ENCODE results near the gene MALSU1. TPM values are rescaled to one million over a fixed set of nuclear protein-coding genes. Genes with fewer than 3 reads are reported as not detected.

The MALSU1 gene
- total RNA-seq, 1 donor from 2014 or later, result 56.7 TPM

DNA sequence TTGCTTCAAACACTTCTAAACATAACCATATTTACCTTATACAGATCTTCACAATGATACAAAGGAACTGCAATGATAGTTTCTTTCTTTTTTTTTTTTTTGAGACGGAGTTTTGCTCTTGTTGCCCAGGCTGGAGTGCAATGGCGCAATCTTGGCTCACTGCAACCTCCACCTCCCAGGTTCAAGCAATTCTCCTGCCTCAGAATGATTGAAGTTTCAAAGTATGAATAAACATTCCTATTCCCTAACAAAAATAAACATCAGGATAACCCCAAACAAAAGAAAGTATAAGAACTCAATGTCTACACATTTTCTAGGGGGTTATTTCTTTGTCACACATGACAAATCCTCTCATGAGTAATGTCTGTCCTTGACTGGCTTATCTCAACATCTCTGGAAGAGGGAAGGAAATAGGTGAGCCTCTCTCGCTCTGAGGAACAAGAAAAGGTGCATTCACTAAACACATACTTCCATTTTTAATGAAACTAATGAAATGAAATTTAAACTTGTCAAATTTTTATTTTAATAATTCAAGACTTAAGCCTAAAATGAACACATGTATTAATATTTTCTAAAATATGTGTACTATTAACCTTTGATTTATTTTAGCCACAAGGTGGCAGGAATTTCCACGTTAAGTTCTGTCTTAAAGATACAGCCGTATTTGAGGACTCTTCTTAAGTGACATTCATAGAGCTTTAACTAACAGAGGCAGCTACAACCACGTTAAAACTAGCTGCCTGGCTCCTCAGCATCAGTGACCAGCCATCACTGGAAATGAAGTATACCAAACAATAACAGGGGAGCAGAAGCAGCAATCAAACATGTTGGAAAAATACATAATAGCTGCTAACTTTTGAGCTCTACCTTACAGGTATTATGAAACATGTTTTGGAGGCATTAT, 58.3 kb downstream of the MALSU1 start:
- TF ChIP-seq, protein P1, sequence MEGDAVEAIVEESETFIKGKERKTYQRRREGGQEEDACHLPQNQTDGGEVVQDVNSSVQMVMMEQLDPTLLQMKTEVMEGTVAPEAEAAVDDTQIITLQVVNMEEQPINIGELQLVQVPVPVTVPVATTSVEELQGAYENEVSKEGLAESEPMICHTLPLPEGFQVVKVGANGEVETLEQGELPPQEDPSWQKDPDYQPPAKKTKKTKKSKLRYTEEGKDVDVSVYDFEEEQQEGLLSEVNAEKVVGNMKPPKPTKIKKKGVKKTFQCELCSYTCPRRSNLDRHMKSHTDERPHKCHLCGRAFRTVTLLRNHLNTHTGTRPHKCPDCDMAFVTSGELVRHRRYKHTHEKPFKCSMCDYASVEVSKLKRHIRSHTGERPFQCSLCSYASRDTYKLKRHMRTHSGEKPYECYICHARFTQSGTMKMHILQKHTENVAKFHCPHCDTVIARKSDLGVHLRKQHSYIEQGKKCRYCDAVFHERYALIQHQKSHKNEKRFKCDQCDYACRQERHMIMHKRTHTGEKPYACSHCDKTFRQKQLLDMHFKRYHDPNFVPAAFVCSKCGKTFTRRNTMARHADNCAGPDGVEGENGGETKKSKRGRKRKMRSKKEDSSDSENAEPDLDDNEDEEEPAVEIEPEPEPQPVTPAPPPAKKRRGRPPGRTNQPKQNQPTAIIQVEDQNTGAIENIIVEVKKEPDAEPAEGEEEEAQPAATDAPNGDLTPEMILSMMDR (IDR thresholded peaks at IDR 0.05), result no peak
- TF ChIP-seq POLR2AphosphoS5 (IDR thresholded peaks at IDR 0.05; ENCODE audit: insufficient read depth in 1 of 2, low read depth in 1 of 2) (no peak), POLR2A (IDR thresholded peaks at IDR 0.05) (no peak)
- no peak overlapping the region for H3K27ac ChIP-seq
- no peak for DNase-seq (ENCODE audit: extremely low spot score in 2 of 2)
- no peaks in the 10 kb centered on the region for H3K27me3 ChIP-seq
- no peaks in the 10 kb centered on the region for H3K4me1 ChIP-seq
- no peaks in the 10 kb centered on the region for H3K36me3 ChIP-seq
- no peaks in the 10 kb centered on the region for H3K9me3 ChIP-seq
- intact Hi-C loops (cut with DNase I), result no loop called here
- no peak overlapping the region for H3K4me3 ChIP-seq

DNA sequence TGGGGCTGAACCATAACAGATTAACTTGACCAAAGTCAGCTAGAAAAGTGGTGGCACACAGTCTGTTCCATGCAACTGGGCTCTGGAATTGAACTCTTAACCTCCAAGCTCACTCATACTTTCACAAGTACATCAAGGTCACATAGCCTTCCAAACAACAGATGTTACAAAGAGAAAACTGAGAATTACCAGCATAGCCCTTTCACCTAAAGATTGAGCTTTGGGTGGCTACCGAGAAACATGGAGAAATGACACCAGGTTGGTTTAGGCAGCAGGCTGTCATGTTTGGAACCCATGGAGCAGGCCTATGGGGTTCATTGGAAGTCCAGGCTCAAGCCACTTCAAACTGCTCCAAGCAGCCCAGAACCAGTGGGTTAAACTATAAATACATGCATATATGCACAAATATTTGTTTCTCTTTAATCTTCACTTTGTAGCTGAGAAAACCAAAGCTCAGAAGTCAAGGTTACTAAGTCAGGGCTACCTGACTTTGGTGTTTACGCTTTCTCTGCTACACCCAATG, 59.1 kb downstream of the MALSU1 start:
- Histone ChIP-seq H3K9me3 (no peaks in the 10 kb centered on the region), H3K4me3 (no peak overlapping the region), H3K27ac (no peak overlapping the region), H3K27me3 (no peaks in the 10 kb centered on the region), H3K36me3 (no peaks in the 10 kb centered on the region), H3K4me1 (no peaks in the 10 kb centered on the region)
- TF ChIP-seq, protein P1 (IDR thresholded peaks at IDR 0.05), result no peak
- TF ChIP-seq POLR2AphosphoS5 (IDR thresholded peaks at IDR 0.05; ENCODE audit: insufficient read depth in 1 of 2, low read depth in 1 of 2) (no peak), POLR2A (IDR thresholded peaks at IDR 0.05) (no peak)
- intact Hi-C loops (cut with DNase I), result no loop called here
- DNase-seq (ENCODE audit: extremely low spot score in 2 of 2), result no peak

Other genes starting within 250 kb of the MALSU1 start
- 21.6 TPM for gene KLHL7, start 193.6 kb upstream of the MALSU1 start, total RNA-seq
- 27.0 TPM for gene NUP42, start 117.3 kb upstream of the MALSU1 start, total RNA-seq
- 113 TPM for gene GPNMB, start 52.6 kb upstream of the MALSU1 start, total RNA-seq
- 11.8 TPM for gene IGF2BP3, start 171.2 kb downstream of the MALSU1 start, total RNA-seq
- gene TRA2A, start 232.6 kb downstream of the MALSU1 start, total RNA-seq, result 71.7 TPM

All from vagina (tissue), 2 donors.